Fibroblast of lung (primary cell): ENCODE results near the gene PLEKHA1. TPM values are rescaled to one million over a fixed set of nuclear protein-coding genes. Genes with fewer than 3 reads are reported as not detected.

Experiments used
- DNase-seq, 2 donors: peaks; one replicate each; pipeline versions ENCODE4 v3.0.0 to v3.0.0-alpha.2; 2010; ENCODE audit warnings: low read depth in 2 of 2
- H2AFZ ChIP-seq: 2 replicates; pipeline ENCODE4 v1.5.1; 2012; ENCODE audit warnings: low read length, control low read depth, inconsistent platforms
- H3K27ac ChIP-seq: 2 replicates; pipeline ENCODE4 v1.5.1; 2011; ENCODE audit warnings: low read length, control low read depth; ENCODE audit not compliant: insufficient read depth
- H3K27me3 ChIP-seq: 2 replicates; pipeline ENCODE4 v1.5.1; 2011; ENCODE audit warnings: mild to moderate bottlenecking, low read length; ENCODE audit not compliant: control insufficient read depth, insufficient read depth
- H3K36me3 ChIP-seq: 2 replicates; pipeline ENCODE4 v1.5.1; 2011; ENCODE audit warnings: low read length; ENCODE audit not compliant: control insufficient read depth, insufficient read depth
- H3K4me1 ChIP-seq: 2 replicates; pipeline ENCODE4 v1.5.1; 2011; ENCODE audit warnings: low read length; ENCODE audit not compliant: control insufficient read depth, insufficient read depth; ENCODE audit errors: extremely low read depth
- H3K4me2 ChIP-seq: 2 replicates; pipeline ENCODE4 v1.5.1; 2011; ENCODE audit warnings: low read length, control low read depth; ENCODE audit not compliant: insufficient read depth; ENCODE audit errors: extremely low read depth
- H3K4me3 ChIP-seq, 4 experiments: fragments of 200-600 bp in 1 of 4; sonication (generic) in 1 of 4; replicated peaks in 1 of 4; 2 replicates each; pipeline ENCODE4 v1.5.1; 2011 to 2016; ENCODE audit warnings: low read length in 4 of 4, low read depth in 3 of 4, mild to moderate bottlenecking in 3 of 4, control low read depth in 2 of 4, inconsistent platforms in 1 of 4, mixed read lengths in 1 of 4; ENCODE audit not compliant: insufficient read depth in 1 of 4; ENCODE audit errors: control extremely low read depth in 1 of 4
- H3K79me2 ChIP-seq: 2 replicates; pipeline ENCODE4 v1.5.1; 2012; ENCODE audit warnings: mild to moderate bottlenecking, low read length, inconsistent platforms; ENCODE audit not compliant: control insufficient read depth, insufficient read depth
- H3K9ac ChIP-seq: 2 replicates; pipeline ENCODE4 v1.5.1; 2011; ENCODE audit warnings: mild to moderate bottlenecking, low read length, control low read depth; ENCODE audit not compliant: insufficient read depth
- H3K9me3 ChIP-seq: 2 replicates; pipeline ENCODE4 v1.5.1; 2012; ENCODE audit warnings: low read depth, low read length; ENCODE audit not compliant: control insufficient read depth, insufficient read depth
- H4K20me1 ChIP-seq: 2 replicates; pipeline ENCODE4 v1.5.1; 2011; ENCODE audit warnings: low read length; ENCODE audit not compliant: control insufficient read depth, insufficient read depth; ENCODE audit errors: extremely low read depth
- EZH2 ChIP-seq: IDR thresholded peaks from 2 replicates; pipeline ENCODE4 v1.5.1; 2012; ENCODE audit warnings: low read length, control low read depth, mild to moderate bottlenecking; ENCODE audit errors: missing control alignments
- polyA plus RNA-seq, 2 donors: library from polyadenylated mRNA; depleted of rRNA in 1 of 2; stranded (reverse) in 1 of 2; unstranded in 1 of 2; fragments of >200 nt; gene quantifications; 2 replicates each; pipeline ENCODE4 v1.2.1, GENCODE V29; 2011 to 2012; ENCODE audit warnings: missing spikeins in 1 of 2
- total RNA-seq: library from RNA; depleted of rRNA; stranded (reverse); fragments of >200 nt; gene quantifications from 2 replicates; pipeline ENCODE4 v1.2.1, GENCODE V29; 2014
- TF ChIP-seq, protein P1 (sequence below), 2 donors: IDR thresholded peaks in 1 of 2; conservative IDR thresholded peaks in 1 of 2; 1 replicate in 1 of 2; 2 replicates in 1 of 2; pipeline ENCODE4 v1.5.1; 2011 to 2012; ENCODE audit warnings: low read length in 2 of 2, control low read depth in 1 of 2, inconsistent platforms in 1 of 2, low read depth in 1 of 2, mild to moderate bottlenecking in 1 of 2

PLEKHA1 gene
- total and polyA plus RNA-seq, 2 donors (not counting 1 experiment from before 2014, with no cell fraction given), result 14.4 to 37.9 TPM

GRCh38 chr10:122346326-122346950 lies 28.1 kb upstream of the PLEKHA1 start:
- H3K79me2 ChIP-seq, result no peaks in the 10 kb centered on the region
- H3K9ac ChIP-seq, result no peak overlapping the region
- H3K27me3 ChIP-seq, result no peaks in the 10 kb centered on the region
- no peaks in the 10 kb centered on the region for H3K4me1 ChIP-seq
- no peak overlapping the region for H3K4me2 ChIP-seq
- no peaks in the 10 kb centered on the region for H4K20me1 ChIP-seq
- no peak overlapping the region for H2AFZ ChIP-seq
- DNase-seq, result peak in 1 of 2 donors; percentile 27
- H3K36me3 ChIP-seq, result no peaks in the 10 kb centered on the region
- H3K4me3 ChIP-seq, result no peak overlapping the region
- H3K9me3 ChIP-seq, result no peaks in the 10 kb centered on the region
- no peak for TF ChIP-seq EZH2
- TF ChIP-seq, protein P1, sequence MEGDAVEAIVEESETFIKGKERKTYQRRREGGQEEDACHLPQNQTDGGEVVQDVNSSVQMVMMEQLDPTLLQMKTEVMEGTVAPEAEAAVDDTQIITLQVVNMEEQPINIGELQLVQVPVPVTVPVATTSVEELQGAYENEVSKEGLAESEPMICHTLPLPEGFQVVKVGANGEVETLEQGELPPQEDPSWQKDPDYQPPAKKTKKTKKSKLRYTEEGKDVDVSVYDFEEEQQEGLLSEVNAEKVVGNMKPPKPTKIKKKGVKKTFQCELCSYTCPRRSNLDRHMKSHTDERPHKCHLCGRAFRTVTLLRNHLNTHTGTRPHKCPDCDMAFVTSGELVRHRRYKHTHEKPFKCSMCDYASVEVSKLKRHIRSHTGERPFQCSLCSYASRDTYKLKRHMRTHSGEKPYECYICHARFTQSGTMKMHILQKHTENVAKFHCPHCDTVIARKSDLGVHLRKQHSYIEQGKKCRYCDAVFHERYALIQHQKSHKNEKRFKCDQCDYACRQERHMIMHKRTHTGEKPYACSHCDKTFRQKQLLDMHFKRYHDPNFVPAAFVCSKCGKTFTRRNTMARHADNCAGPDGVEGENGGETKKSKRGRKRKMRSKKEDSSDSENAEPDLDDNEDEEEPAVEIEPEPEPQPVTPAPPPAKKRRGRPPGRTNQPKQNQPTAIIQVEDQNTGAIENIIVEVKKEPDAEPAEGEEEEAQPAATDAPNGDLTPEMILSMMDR (conservative IDR thresholded peaks at IDR 0.05 in 1 of 2, IDR thresholded peaks at IDR 0.05 in 1 of 2; ENCODE audit: low read depth in 1 of 2, low read length in 2 of 2), result no peak
- H3K27ac ChIP-seq, result no peak overlapping the region

DNA sequence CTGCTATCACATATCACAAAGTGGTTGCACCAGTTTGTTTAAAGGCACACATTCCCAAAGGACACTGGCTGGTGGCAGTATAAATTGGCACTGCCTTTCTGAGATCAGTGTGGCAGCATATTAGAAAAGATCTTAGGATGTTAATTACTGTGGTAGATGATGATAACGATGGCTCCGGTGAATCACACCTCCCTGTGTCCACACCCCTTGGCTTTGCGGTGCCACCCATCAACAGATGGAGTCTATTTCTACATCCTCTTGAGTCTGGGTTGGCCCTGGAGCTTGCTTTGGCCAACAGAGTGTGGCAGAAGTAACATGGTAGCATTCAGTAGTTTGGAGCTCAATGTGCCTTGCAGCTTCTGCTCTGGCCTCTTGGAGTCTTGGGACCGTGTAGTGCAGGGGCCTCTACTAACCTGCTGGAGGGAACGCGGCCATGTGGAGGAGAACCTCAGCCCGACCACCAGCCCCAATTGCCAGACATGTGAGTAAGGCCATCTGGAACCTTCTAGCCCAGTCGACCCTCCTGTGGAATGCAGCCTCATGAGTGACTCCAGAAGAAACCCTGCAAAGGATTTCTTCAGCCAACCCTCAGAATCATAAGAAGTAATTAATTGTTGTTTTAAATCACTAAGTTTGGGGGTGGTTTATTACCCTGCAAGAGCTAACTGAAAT lies 27.2 kb upstream of the PLEKHA1 start:
- no peak overlapping the region for H3K9ac ChIP-seq
- H2AFZ ChIP-seq, result no peak overlapping the region
- H3K9me3 ChIP-seq, result no peaks in the 10 kb centered on the region
- no peak overlapping the region for H3K4me3 ChIP-seq
- H3K36me3 ChIP-seq, result no peaks in the 10 kb centered on the region
- no peak overlapping the region for H3K27ac ChIP-seq
- H3K27me3 ChIP-seq, result no peaks in the 10 kb centered on the region
- TF ChIP-seq, protein P1 (conservative IDR thresholded peaks at IDR 0.05 in 1 of 2, IDR thresholded peaks at IDR 0.05 in 1 of 2; ENCODE audit: low read depth in 1 of 2, low read length in 2 of 2), result no peak
- TF ChIP-seq EZH2, result no peak
- no peaks in the 10 kb centered on the region for H3K4me1 ChIP-seq
- DNase-seq, result peak in 1 of 2 donors; percentile 13
- H3K79me2 ChIP-seq, result no peaks in the 10 kb centered on the region
- H4K20me1 ChIP-seq, result no peaks in the 10 kb centered on the region
- no peak overlapping the region for H3K4me2 ChIP-seq

DNA sequence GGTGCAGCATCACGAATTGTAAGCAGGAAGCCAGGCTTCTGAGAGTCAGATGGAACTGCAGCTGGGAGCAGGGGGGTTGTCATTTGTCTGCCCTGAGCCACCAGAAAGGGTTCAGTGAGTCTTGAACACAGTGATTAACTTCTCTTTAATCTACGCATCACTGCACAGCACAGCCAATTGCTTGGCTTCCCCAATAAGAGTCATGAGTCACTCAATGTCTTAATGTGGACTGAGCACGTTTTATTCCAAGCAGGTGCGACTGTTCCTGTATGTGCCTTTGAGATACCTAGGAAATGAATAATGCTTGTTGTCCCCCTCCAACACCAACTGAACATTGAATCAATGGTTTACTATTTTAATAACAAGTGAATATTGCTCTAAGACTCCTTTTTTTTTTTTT lies 26.0 kb upstream of the PLEKHA1 start:
- peak in 1 of 2 donors; percentile 61 for DNase-seq
- Histone ChIP-seq H3K27ac (no peak overlapping the region), H2AFZ (no peak overlapping the region), H3K79me2 (no peaks in the 10 kb centered on the region), H3K4me3 (no peak overlapping the region), H3K9ac (no peak overlapping the region), H3K27me3 (no peaks in the 10 kb centered on the region), H4K20me1 (no peaks in the 10 kb centered on the region), H3K9me3 (no peaks in the 10 kb centered on the region), H3K36me3 (no peaks in the 10 kb centered on the region), H3K4me1 (no peaks in the 10 kb centered on the region), H3K4me2 (no peak overlapping the region)
- no peak for TF ChIP-seq EZH2
- TF ChIP-seq, protein P1 (conservative IDR thresholded peaks at IDR 0.05 in 1 of 2, IDR thresholded peaks at IDR 0.05 in 1 of 2; ENCODE audit: low read depth in 1 of 2, low read length in 2 of 2), result no peak
